GM23338 (cell line): ENCODE results near the gene AKAP8L. TPM values are rescaled to one million over a fixed set of nuclear protein-coding genes. Genes with fewer than 3 reads are reported as not detected.

Source experiments
- ATAC-seq: fragments of 200-7000 bp; cut with Tn5 transposase; 3 replicates; pipeline ENCODE4 v1.9.1; 2020
- DNase-seq: peaks from one replicate; pipeline ENCODE4 v3.0.0-alpha.2; 2015; ENCODE audit warnings: low spot score
- H2AFZ ChIP-seq: fragments of 200-600 bp; sonication (generic); 2 replicates; pipeline ENCODE4 v1.8.0; 2016; ENCODE audit warnings: antibody characterized with exemption, mild to moderate bottlenecking, moderate library complexity
- H3F3A ChIP-seq: fragments of 200-600 bp; sonication (generic); replicated peaks from 2 replicates; pipeline ENCODE4 v1.8.0; 2017; ENCODE audit warnings: antibody characterized with exemption, mixed run types, low read depth
- H3K27ac ChIP-seq: fragments of 200-600 bp; sonication (generic); 2 replicates; pipeline ENCODE4 v1.6.1; 2016; ENCODE audit warnings: low read depth
- H3K27me3 ChIP-seq: fragments of 200-600 bp; sonication (generic); 2 replicates; pipeline ENCODE4 v1.8.0; 2016; ENCODE audit warnings: mild to moderate bottlenecking, mixed run types, moderate library complexity; ENCODE audit not compliant: insufficient read depth
- H3K36me3 ChIP-seq: fragments of 200-600 bp; sonication (generic); 2 replicates; pipeline ENCODE4 v1.8.0; 2016; ENCODE audit warnings: mild to moderate bottlenecking; ENCODE audit not compliant: insufficient read depth
- H3K4me1 ChIP-seq: fragments of 200-600 bp; sonication (generic); 2 replicates; pipeline ENCODE4 v1.8.0; 2016; ENCODE audit warnings: mild to moderate bottlenecking, moderate library complexity; ENCODE audit not compliant: insufficient read depth
- H3K4me2 ChIP-seq: fragments of 200-600 bp; sonication (generic); 2 replicates; pipeline ENCODE4 v1.7.1; 2017; ENCODE audit warnings: mixed run types
- H3K4me3 ChIP-seq: fragments of 200-600 bp; sonication (generic); 2 replicates; pipeline ENCODE4 v1.6.1; 2016; ENCODE audit warnings: mixed run types
- H3K79me2 ChIP-seq: fragments of 200-600 bp; sonication (generic); replicated peaks from 2 replicates; pipeline ENCODE4 v1.8.0; 2017; ENCODE audit warnings: mild to moderate bottlenecking; ENCODE audit not compliant: insufficient read depth
- H3K9me2 ChIP-seq: fragments of 200-600 bp; sonication (generic); 2 replicates; pipeline ENCODE4 v1.8.0; 2017; ENCODE audit not compliant: insufficient read depth
- H4K20me1 ChIP-seq: fragments of 200-600 bp; sonication (generic); replicated peaks from 2 replicates; pipeline ENCODE4 v1.8.0; 2017; ENCODE audit warnings: mild to moderate bottlenecking; ENCODE audit not compliant: insufficient read depth
- H3K27ac Mint-ChIP-seq: 2 replicates; pipeline ENCODE4 v1.8.0; 2020; ENCODE audit warnings: inconsistent platforms, mild to moderate bottlenecking, moderate library complexity, mixed read lengths
- H3K27me3 Mint-ChIP-seq: 3 replicates; pipeline ENCODE4 v1.8.0; 2022; ENCODE audit warnings: low read depth, mild to moderate bottlenecking, moderate library complexity, mixed read lengths, inconsistent platforms; ENCODE audit not compliant: insufficient read depth, poor library complexity
- H3K36me3 Mint-ChIP-seq: 3 replicates; pipeline ENCODE4 v1.8.0; 2021; ENCODE audit warnings: low read depth, mild to moderate bottlenecking, inconsistent platforms, moderate library complexity, mixed read lengths
- H3K4me1 Mint-ChIP-seq: 3 replicates; pipeline ENCODE4 v1.8.0; 2020; ENCODE audit warnings: mild to moderate bottlenecking, inconsistent platforms, mixed read lengths
- H3K4me3 Mint-ChIP-seq: 3 replicates; pipeline ENCODE4 v1.8.0; 2021; ENCODE audit warnings: moderate library complexity, mild to moderate bottlenecking, inconsistent platforms, mixed read lengths
- H3K9me3 Mint-ChIP-seq: 3 replicates; pipeline ENCODE4 v1.8.0; 2020; ENCODE audit warnings: moderate library complexity, mild to moderate bottlenecking, inconsistent platforms, mixed read lengths
- CREB1 ChIP-seq: fragments of 250-450 bp; sonication (Bioruptor Pico); IDR thresholded peaks from 2 replicates; pipeline ENCODE4 v1.5.0; 2020; ENCODE audit warnings: low read depth, mild to moderate bottlenecking, moderate library complexity
- EZH2 ChIP-seq: fragments of 200-600 bp; sonication (generic); IDR thresholded peaks from one replicate; pipeline ENCODE4 v1.8.0; 2017; ENCODE audit warnings: antibody characterized with exemption, mild to moderate bottlenecking, low read depth; ENCODE audit not compliant: unreplicated experiment
- EZH2phosphoT487 ChIP-seq: fragments of 200-600 bp; sonication (generic); IDR thresholded peaks from one replicate; pipeline ENCODE4 v1.8.1; 2018; ENCODE audit warnings: antibody characterized with exemption; ENCODE audit not compliant: unreplicated experiment
- JUNB ChIP-seq: IDR thresholded peaks from one replicate; pipeline ENCODE4 v1.6.1; 2016; ENCODE audit warnings: antibody characterized with exemption; ENCODE audit not compliant: unreplicated experiment
- NANOG ChIP-seq: IDR thresholded peaks from 2 replicates; pipeline ENCODE4 v1.6.1; 2016; ENCODE audit warnings: antibody characterized with exemption, borderline replicate concordance
- POLR2AphosphoS5 ChIP-seq: IDR thresholded peaks from 2 replicates; pipeline ENCODE4 v1.6.1; 2016; ENCODE audit warnings: antibody characterized with exemption, low read depth
- REST ChIP-seq: IDR thresholded peaks from one replicate; pipeline ENCODE4 v1.6.1; 2018; ENCODE audit warnings: antibody characterized with exemption; ENCODE audit not compliant: unreplicated experiment
- STAT1 ChIP-seq: IDR thresholded peaks from one replicate; pipeline ENCODE4 v1.6.1; 2016; ENCODE audit warnings: antibody characterized with exemption; ENCODE audit not compliant: unreplicated experiment
- ZNF114 ChIP-seq: fragments of 250-450 bp; sonication (Bioruptor Pico); IDR thresholded peaks from 2 replicates; pipeline ENCODE4 v1.5.0; 2020; ENCODE audit warnings: mild to moderate bottlenecking, moderate library complexity
- ZNF331 ChIP-seq: fragments of 250-450 bp; sonication (Bioruptor Pico); IDR thresholded peaks from 2 replicates; pipeline ENCODE4 v1.5.0; 2020; ENCODE audit warnings: low read depth, mild to moderate bottlenecking, moderate library complexity
- ZNF462 ChIP-seq: fragments of 250-450 bp; sonication (Bioruptor Pico); IDR thresholded peaks from 2 replicates; pipeline ENCODE4 v1.5.0; 2020; ENCODE audit warnings: mild to moderate bottlenecking, moderate library complexity
- polyA plus RNA-seq: library from polyadenylated mRNA; unstranded; fragments of >200 nt; fragmentation: Nextera tagmentation; extraction: Ambion mirVana; gene quantifications from 2 replicates; pipeline ENCODE4 v1.2.1, GENCODE V29; 2016
- total RNA-seq: library from RNA; depleted of rRNA; stranded (reverse); fragments of >200 nt; shearing (Covaris generic); gene quantifications from 2 replicates; pipeline ENCODE4 v1.2.3, GENCODE V29; 2014
- TF ChIP-seq, protein P1 (sequence below), 2 experiments: fragments of 200-600 bp in 1 of 2; sonication (generic) in 1 of 2; conservative IDR thresholded peaks; 2 replicates each; pipeline versions ENCODE4 v1.5.1 to v1.6.1; 2016 to 2017; ENCODE audit warnings: antibody characterized with exemption in 2 of 2, low read depth in 2 of 2, mild to moderate bottlenecking in 2 of 2, moderate library complexity in 1 of 2
- TF ChIP-seq, protein P2 (sequence below): IDR thresholded peaks from 2 replicates; pipeline ENCODE4 v1.6.1; 2016; ENCODE audit warnings: antibody characterized with exemption

The AKAP8L gene
- total and polyA plus RNA-seq, 2 experiments from 2014 or later = 78.8 to 165 TPM

DNA sequence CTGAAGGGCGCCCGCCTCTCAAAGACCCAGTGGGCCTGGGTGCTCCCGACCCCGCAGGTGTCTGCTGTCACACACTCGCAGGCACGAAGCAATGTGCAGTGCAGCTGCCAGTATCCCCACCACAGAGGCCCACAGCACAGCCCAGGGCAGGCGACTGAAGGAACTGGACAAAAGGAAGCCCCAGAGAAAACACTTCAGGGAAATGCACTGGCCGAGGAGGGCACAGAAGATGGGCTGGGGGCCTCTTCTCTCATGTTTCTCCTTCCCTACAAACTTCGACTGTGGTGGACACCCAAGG, 49.2 kb downstream of the AKAP8L start:
- DNase-seq (no peak), ATAC-seq (no peak)
- no peak overlapping the region for H2AFZ ChIP-seq
- peaks cover 9% of the 10 kb centered on the region for H4K20me1 ChIP-seq
- H3K4me1 ChIP-seq = no peaks in the 10 kb centered on the region
- H3K79me2 ChIP-seq = peaks cover 32% of the 10 kb centered on the region
- H3K27me3 Mint-ChIP-seq = peaks cover 11% of the 10 kb centered on the region
- no peak overlapping the region for H3K27ac Mint-ChIP-seq
- TF ChIP-seq, protein P1, sequence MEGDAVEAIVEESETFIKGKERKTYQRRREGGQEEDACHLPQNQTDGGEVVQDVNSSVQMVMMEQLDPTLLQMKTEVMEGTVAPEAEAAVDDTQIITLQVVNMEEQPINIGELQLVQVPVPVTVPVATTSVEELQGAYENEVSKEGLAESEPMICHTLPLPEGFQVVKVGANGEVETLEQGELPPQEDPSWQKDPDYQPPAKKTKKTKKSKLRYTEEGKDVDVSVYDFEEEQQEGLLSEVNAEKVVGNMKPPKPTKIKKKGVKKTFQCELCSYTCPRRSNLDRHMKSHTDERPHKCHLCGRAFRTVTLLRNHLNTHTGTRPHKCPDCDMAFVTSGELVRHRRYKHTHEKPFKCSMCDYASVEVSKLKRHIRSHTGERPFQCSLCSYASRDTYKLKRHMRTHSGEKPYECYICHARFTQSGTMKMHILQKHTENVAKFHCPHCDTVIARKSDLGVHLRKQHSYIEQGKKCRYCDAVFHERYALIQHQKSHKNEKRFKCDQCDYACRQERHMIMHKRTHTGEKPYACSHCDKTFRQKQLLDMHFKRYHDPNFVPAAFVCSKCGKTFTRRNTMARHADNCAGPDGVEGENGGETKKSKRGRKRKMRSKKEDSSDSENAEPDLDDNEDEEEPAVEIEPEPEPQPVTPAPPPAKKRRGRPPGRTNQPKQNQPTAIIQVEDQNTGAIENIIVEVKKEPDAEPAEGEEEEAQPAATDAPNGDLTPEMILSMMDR (conservative IDR thresholded peaks at IDR 0.05; ENCODE audit: low read depth in 2 of 2) = no peak
- no peak for TF ChIP-seq STAT1
- no peak for TF ChIP-seq JUNB
- TF ChIP-seq NANOG = no peak
- no peak for TF ChIP-seq REST
- TF ChIP-seq ZNF331 (CRISPR knock-in tag) = no peak
- TF ChIP-seq ZNF462 (CRISPR knock-in tag) = no peak
- TF ChIP-seq EZH2 = no peak
- no peak for TF ChIP-seq EZH2phosphoT487
- no peak for TF ChIP-seq POLR2AphosphoS5
- TF ChIP-seq, protein P2, sequence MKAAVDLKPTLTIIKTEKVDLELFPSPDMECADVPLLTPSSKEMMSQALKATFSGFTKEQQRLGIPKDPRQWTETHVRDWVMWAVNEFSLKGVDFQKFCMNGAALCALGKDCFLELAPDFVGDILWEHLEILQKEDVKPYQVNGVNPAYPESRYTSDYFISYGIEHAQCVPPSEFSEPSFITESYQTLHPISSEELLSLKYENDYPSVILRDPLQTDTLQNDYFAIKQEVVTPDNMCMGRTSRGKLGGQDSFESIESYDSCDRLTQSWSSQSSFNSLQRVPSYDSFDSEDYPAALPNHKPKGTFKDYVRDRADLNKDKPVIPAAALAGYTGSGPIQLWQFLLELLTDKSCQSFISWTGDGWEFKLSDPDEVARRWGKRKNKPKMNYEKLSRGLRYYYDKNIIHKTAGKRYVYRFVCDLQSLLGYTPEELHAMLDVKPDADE = no peak
- no peak for TF ChIP-seq ZNF114
- no peak for TF ChIP-seq CREB1 (CRISPR knock-in tag)
- no peak overlapping the region for H3K4me2 ChIP-seq
- H3K27ac ChIP-seq = no peak overlapping the region
- H3K36me3 ChIP-seq = peaks cover 36% of the 10 kb centered on the region
- H3K9me3 Mint-ChIP-seq = peaks cover 6% of the 10 kb centered on the region; the same call in 1 of the 3 replicates
- no peaks in the 10 kb centered on the region for H3F3A ChIP-seq
- no peak overlapping the region for H3K4me3 Mint-ChIP-seq
- peaks cover 85% of the 10 kb centered on the region for H3K36me3 Mint-ChIP-seq
- no peak overlapping the region for H3K4me3 ChIP-seq
- H3K4me1 Mint-ChIP-seq = no peaks in the 10 kb centered on the region
- H3K27me3 ChIP-seq = no peaks in the 10 kb centered on the region
- H3K9me2 ChIP-seq = no peaks in the 10 kb centered on the region
